ENCODE data around the gene LRRC26.

DNA sequence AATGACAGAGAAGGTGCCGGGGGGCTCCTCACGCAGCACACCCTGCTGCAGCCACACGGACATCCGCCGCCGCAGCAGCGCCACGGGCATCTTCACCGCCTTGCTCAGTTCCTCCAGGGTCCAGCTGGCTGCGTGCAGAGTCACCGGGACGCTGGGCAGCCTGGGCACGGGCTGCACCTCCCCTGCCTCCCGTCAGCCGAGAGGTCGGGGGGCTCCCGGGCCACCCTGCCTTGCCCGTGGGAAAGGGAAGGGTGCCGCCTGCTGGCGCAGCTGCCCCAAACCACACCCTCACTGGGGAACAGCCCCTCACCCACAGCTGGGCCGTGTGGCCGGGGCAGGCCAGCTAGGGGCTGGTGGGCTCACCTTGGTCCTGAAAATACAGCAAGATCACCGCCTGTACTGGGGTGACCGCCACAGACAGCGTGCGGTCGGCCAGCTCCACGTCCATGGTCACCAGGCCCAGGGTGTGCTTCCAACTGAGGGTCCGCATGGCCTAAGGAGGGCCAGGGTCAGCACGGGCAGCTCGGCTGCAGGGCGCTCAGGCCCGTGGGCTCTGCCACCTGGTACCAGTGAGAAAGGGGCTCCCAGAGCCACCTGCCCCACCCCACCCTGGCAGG is 5.6 kb upstream of the LRRC26 start:
- TF ChIP-seq, protein P1, sequence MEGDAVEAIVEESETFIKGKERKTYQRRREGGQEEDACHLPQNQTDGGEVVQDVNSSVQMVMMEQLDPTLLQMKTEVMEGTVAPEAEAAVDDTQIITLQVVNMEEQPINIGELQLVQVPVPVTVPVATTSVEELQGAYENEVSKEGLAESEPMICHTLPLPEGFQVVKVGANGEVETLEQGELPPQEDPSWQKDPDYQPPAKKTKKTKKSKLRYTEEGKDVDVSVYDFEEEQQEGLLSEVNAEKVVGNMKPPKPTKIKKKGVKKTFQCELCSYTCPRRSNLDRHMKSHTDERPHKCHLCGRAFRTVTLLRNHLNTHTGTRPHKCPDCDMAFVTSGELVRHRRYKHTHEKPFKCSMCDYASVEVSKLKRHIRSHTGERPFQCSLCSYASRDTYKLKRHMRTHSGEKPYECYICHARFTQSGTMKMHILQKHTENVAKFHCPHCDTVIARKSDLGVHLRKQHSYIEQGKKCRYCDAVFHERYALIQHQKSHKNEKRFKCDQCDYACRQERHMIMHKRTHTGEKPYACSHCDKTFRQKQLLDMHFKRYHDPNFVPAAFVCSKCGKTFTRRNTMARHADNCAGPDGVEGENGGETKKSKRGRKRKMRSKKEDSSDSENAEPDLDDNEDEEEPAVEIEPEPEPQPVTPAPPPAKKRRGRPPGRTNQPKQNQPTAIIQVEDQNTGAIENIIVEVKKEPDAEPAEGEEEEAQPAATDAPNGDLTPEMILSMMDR (IDR thresholded peaks at IDR 0.05; ENCODE audit: low read depth, low read length, poor library complexity, severe bottlenecking) = peak; percentile 56
- no peak for TF ChIP-seq EZH2phosphoT487 (IDR thresholded peaks at IDR 0.05; ENCODE audit: borderline replicate concordance, low read length)

All from DOHH2 (cell line).